Erythroblast (primary cell): ENCODE data around the gene FOXJ3.

ENCODE experiments used
- GATA1 ChIP-seq: IDR thresholded peaks from 2 replicates; pipeline ENCODE4 v1.6.1; 2011; ENCODE audit warnings: low read depth, mild to moderate bottlenecking, control low read depth, low read length, moderate library complexity
- POLR2A ChIP-seq: IDR thresholded peaks from 2 replicates; pipeline ENCODE4 v1.6.1; 2011; ENCODE audit warnings: mild to moderate bottlenecking, low read length

GRCh38 chr1:42214447-42214871, 120.6 kb downstream of the FOXJ3 start:
- TF ChIP-seq POLR2A (no peak), GATA1 (no peak)
